Hepatocyte (in vitro differentiated cells): ENCODE data around the gene ARHGAP26.

Source experiments
- EZH2 ChIP-seq: fragments of 200-600 bp; sonication (generic); IDR thresholded peaks from 2 replicates; pipeline ENCODE4 v1.6.1; 2016; ENCODE audit warnings: antibody characterized with exemption, mild to moderate bottlenecking, borderline replicate concordance
- TF ChIP-seq, protein P1 (sequence below): fragments of 200-600 bp; sonication (generic); IDR thresholded peaks from 2 replicates; pipeline ENCODE4 v1.5.1; 2016; ENCODE audit warnings: antibody characterized with exemption, mild to moderate bottlenecking; ENCODE audit not compliant: poor library complexity

DNA sequence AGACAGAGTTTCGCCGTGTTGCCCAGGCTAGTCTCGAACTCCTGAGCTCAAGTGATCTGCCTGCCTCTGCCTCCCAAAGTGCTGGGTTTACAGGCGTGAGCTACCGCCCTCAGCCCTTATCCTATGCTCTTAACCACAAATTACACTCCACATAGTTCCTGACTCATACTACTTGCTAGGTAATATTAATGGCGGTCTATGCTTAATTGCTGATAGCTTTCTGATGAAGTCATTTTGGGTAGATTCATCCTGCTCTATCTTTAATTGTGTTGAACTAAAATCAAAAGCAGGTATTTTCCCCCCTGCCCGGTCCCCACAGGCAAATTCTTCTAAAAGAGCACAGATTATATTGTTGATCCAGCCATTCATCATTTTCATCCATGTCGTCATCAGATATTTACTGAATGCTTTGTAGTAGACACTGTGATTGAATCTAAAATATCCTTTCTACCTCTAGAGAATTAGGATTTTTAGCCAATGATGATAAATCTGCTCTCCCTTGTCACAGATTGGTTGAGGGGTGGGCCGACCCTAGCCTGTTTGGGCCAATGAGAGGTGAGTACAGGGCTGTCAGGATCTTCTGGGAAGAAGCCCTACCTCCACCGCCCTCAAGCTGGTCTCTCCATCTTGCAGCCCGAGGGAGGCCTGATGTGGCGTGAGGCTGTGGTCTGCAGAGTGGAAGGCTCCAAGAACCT lies 488.5 kb downstream of the ARHGAP26 start:
- TF ChIP-seq, protein P1, sequence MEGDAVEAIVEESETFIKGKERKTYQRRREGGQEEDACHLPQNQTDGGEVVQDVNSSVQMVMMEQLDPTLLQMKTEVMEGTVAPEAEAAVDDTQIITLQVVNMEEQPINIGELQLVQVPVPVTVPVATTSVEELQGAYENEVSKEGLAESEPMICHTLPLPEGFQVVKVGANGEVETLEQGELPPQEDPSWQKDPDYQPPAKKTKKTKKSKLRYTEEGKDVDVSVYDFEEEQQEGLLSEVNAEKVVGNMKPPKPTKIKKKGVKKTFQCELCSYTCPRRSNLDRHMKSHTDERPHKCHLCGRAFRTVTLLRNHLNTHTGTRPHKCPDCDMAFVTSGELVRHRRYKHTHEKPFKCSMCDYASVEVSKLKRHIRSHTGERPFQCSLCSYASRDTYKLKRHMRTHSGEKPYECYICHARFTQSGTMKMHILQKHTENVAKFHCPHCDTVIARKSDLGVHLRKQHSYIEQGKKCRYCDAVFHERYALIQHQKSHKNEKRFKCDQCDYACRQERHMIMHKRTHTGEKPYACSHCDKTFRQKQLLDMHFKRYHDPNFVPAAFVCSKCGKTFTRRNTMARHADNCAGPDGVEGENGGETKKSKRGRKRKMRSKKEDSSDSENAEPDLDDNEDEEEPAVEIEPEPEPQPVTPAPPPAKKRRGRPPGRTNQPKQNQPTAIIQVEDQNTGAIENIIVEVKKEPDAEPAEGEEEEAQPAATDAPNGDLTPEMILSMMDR: no peak
- no peak for TF ChIP-seq EZH2
